Astrocyte (in vitro differentiated cells and primary cell): ENCODE data around the gene LRP11. TPM values are rescaled to one million over a fixed set of nuclear protein-coding genes. Genes with fewer than 3 reads are reported as not detected.

Experiments used
- DNase-seq: peaks from one replicate; pipeline ENCODE4 v3.0.0-alpha.2; 2010; ENCODE audit warnings: low read depth
- FAIRE-seq: peaks from 2 replicates; lab custom pipeline; 2011; peaks lifted over from hg19 to GRCh38; lab: Jason Lieb, UNC
- H2AFZ ChIP-seq: 2 replicates; pipeline ENCODE4 v1.6.0; 2012; ENCODE audit warnings: low read depth, low read length, inconsistent platforms
- H3K27ac ChIP-seq: 2 replicates; pipeline ENCODE4 v1.5.1; 2011; ENCODE audit warnings: low read depth, low read length, inconsistent platforms
- H3K27me3 ChIP-seq: 2 replicates; pipeline ENCODE4 v1.6.0; 2011; ENCODE audit warnings: low read length, inconsistent platforms; ENCODE audit not compliant: insufficient read depth
- H3K36me3 ChIP-seq: 2 replicates; pipeline ENCODE4 v1.5.1; 2011; ENCODE audit warnings: low read length, inconsistent platforms; ENCODE audit not compliant: insufficient read depth
- H3K4me1 ChIP-seq: 2 replicates; pipeline ENCODE4 v1.5.1; 2011; ENCODE audit warnings: low read length, inconsistent platforms; ENCODE audit not compliant: insufficient read depth
- H3K4me2 ChIP-seq: 2 replicates; pipeline ENCODE4 v1.6.0; 2012; ENCODE audit warnings: low read length, inconsistent platforms
- H3K4me3 ChIP-seq: 2 replicates; pipeline ENCODE4 v1.5.1; 2011; ENCODE audit warnings: low read depth, mild to moderate bottlenecking, low read length, inconsistent platforms; ENCODE audit not compliant: insufficient read depth
- H3K79me2 ChIP-seq: 2 replicates; pipeline ENCODE4 v1.6.0; 2012; ENCODE audit warnings: mild to moderate bottlenecking, low read length, inconsistent platforms; ENCODE audit not compliant: insufficient read depth
- H3K9ac ChIP-seq: 2 replicates; pipeline ENCODE4 v1.6.0; 2012; ENCODE audit warnings: mild to moderate bottlenecking, low read length, inconsistent platforms
- H3K9me3 ChIP-seq: 2 replicates; pipeline ENCODE4 v1.5.1; 2012; ENCODE audit warnings: low read depth, mild to moderate bottlenecking, low read length, inconsistent platforms; ENCODE audit not compliant: insufficient read depth
- H4K20me1 ChIP-seq: 2 replicates; pipeline ENCODE4 v1.6.0; 2012; ENCODE audit warnings: low read length, inconsistent platforms; ENCODE audit not compliant: insufficient read depth
- H3K27ac Mint-ChIP-seq: one replicate; pipeline ENCODE4 v1.8.0; 2021; ENCODE audit warnings: mild to moderate bottlenecking, mixed read lengths; ENCODE audit not compliant: unreplicated experiment
- H3K27me3 Mint-ChIP-seq: one replicate; pipeline ENCODE4 v1.8.0; 2021; ENCODE audit warnings: low read depth, mixed read lengths; ENCODE audit not compliant: unreplicated experiment
- H3K36me3 Mint-ChIP-seq: one replicate; pipeline ENCODE4 v1.8.0; 2021; ENCODE audit warnings: low read depth, mixed read lengths; ENCODE audit not compliant: unreplicated experiment
- H3K4me1 Mint-ChIP-seq: one replicate; pipeline ENCODE4 v1.8.0; 2021; ENCODE audit warnings: low read depth, mixed read lengths; ENCODE audit not compliant: unreplicated experiment
- H3K4me3 Mint-ChIP-seq: one replicate; pipeline ENCODE4 v1.8.0; 2021; ENCODE audit warnings: mild to moderate bottlenecking, moderate library complexity, mixed read lengths; ENCODE audit not compliant: unreplicated experiment
- H3K9me3 Mint-ChIP-seq: one replicate; pipeline ENCODE4 v1.8.0; 2021; ENCODE audit warnings: mild to moderate bottlenecking, mixed read lengths; ENCODE audit not compliant: unreplicated experiment
- EZH2 ChIP-seq: IDR thresholded peaks from 2 replicates; pipeline ENCODE4 v1.6.1; 2012; ENCODE audit warnings: mild to moderate bottlenecking, low read length, inconsistent platforms; ENCODE audit not compliant: insufficient read depth
- total RNA-seq: library from RNA; stranded (reverse); gene quantifications from 2 replicates; pipeline ENCODE4 v1.2.1, GENCODE V29; 2021
- TF ChIP-seq, protein P1 (sequence below): IDR thresholded peaks from 2 replicates; pipeline ENCODE4 v1.5.1; 2011; ENCODE audit warnings: low read depth, mild to moderate bottlenecking, inconsistent platforms, low read length, moderate library complexity; ENCODE audit not compliant: insufficient read depth

The LRP11 gene
- total RNA-seq, 1 donor from 2014 or later: 24.2 TPM

DNA sequence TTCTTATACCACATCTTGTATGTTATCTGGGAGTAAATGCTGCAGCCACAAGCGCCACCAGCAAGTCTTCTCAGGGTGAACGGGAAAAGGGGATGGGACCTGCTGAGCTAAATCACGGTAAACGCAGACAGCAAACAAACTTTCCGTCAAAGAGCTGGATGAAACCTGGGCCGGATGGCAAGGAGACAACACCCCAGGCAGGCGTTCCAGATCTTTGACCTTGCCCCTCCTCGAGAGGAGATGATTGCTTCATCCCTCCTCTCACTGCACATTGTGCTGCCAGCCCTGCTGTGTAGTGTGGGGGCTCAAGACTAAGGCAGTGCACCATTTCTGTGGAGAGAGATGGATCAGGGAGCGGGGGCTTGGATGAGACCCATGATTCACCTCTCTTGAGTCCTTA lies 23.9 kb upstream of the LRP11 start:
- Histone ChIP-seq H2AFZ (no peak overlapping the region), H3K4me2 (no peak overlapping the region), H3K36me3 (no peaks in the 10 kb centered on the region), H3K4me1 (no peaks in the 10 kb centered on the region), H3K79me2 (no peaks in the 10 kb centered on the region), H3K27me3 (no peaks in the 10 kb centered on the region), H3K9me3 (no peaks in the 10 kb centered on the region), H3K9ac (no peak overlapping the region), H4K20me1 (no peaks in the 10 kb centered on the region), H3K27ac (no peak overlapping the region), H3K4me3 (no peak overlapping the region)
- no peaks in the 10 kb centered on the region for H3K9me3 Mint-ChIP-seq
- peaks cover 4% of the 10 kb centered on the region for H3K4me1 Mint-ChIP-seq
- no peak overlapping the region for H3K27ac Mint-ChIP-seq
- no peak for TF ChIP-seq EZH2
- TF ChIP-seq, protein P1, sequence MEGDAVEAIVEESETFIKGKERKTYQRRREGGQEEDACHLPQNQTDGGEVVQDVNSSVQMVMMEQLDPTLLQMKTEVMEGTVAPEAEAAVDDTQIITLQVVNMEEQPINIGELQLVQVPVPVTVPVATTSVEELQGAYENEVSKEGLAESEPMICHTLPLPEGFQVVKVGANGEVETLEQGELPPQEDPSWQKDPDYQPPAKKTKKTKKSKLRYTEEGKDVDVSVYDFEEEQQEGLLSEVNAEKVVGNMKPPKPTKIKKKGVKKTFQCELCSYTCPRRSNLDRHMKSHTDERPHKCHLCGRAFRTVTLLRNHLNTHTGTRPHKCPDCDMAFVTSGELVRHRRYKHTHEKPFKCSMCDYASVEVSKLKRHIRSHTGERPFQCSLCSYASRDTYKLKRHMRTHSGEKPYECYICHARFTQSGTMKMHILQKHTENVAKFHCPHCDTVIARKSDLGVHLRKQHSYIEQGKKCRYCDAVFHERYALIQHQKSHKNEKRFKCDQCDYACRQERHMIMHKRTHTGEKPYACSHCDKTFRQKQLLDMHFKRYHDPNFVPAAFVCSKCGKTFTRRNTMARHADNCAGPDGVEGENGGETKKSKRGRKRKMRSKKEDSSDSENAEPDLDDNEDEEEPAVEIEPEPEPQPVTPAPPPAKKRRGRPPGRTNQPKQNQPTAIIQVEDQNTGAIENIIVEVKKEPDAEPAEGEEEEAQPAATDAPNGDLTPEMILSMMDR: no peak
- no peak overlapping the region for H3K4me3 Mint-ChIP-seq
- H3K36me3 Mint-ChIP-seq: no peaks in the 10 kb centered on the region
- DNase-seq (no peak), FAIRE-seq (no peak)
- peaks cover 56% of the 10 kb centered on the region for H3K27me3 Mint-ChIP-seq

DNA sequence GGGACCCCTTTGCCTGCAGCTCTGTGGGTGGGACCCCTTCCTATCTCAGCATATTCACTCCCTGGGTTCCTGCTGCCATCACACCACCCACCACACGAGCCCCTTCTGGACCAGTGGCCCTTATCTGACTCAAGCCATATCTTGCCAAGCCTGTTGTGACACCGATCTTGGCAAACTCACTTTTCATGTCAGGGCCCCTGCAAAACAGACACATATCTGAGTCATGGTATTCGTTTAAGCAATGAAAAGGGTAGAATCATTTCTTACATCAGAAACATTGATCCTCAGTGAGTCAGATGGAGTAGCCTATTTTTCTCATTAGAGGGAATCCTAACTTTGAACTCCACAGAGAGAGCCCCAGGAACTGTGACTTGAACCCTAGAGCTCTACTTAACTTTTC lies 23.2 kb upstream of the LRP11 start:
- Histone ChIP-seq H2AFZ (no peak overlapping the region), H3K4me1 (no peaks in the 10 kb centered on the region), H3K27ac (no peak overlapping the region), H3K4me3 (no peak overlapping the region), H4K20me1 (no peaks in the 10 kb centered on the region), H3K79me2 (no peaks in the 10 kb centered on the region), H3K4me2 (no peak overlapping the region), H3K9ac (no peak overlapping the region), H3K36me3 (no peaks in the 10 kb centered on the region), H3K27me3 (no peaks in the 10 kb centered on the region), H3K9me3 (no peaks in the 10 kb centered on the region)
- Mint-ChIP-seq H3K4me1 (peaks cover 4% of the 10 kb centered on the region), H3K36me3 (no peaks in the 10 kb centered on the region), H3K27me3 (peaks cover 49% of the 10 kb centered on the region), H3K27ac (peak overlapping the region; percentile 8), H3K9me3 (no peaks in the 10 kb centered on the region), H3K4me3 (no peak overlapping the region)
- DNase-seq (peak; percentile 42), FAIRE-seq (no peak)
- TF ChIP-seq EZH2: no peak
- TF ChIP-seq, protein P1: no peak

DNA sequence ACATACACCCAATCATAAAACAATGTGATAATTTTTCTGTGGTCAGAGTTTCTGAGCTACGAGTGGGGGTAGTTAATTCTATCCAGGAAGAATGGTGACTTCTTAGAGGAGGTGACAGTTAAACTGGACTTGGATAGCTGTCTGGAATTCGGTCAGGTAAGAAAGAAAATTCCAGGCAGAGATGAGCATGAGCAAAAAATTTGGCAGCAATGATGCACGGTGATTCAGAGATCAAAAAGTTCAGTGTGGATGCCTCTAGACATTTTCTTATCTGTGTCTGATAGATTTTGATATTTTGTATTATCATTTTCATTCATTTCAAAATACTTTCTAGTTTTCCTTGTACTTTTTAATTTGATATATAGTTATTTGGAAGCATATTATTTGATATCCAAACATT lies 21.7 kb upstream of the LRP11 start:
- H3K4me1 ChIP-seq: no peaks in the 10 kb centered on the region
- DNase-seq (no peak), FAIRE-seq (no peak)
- no peaks in the 10 kb centered on the region for H3K79me2 ChIP-seq
- H2AFZ ChIP-seq: no peak overlapping the region
- no peaks in the 10 kb centered on the region for H3K9me3 ChIP-seq
- H3K4me3 ChIP-seq: no peak overlapping the region
- no peak overlapping the region for H3K4me2 ChIP-seq
- no peaks in the 10 kb centered on the region for H3K36me3 ChIP-seq
- peaks cover 61% of the 10 kb centered on the region for H3K27me3 Mint-ChIP-seq
- H3K36me3 Mint-ChIP-seq: no peaks in the 10 kb centered on the region
- no peaks in the 10 kb centered on the region for H3K9me3 Mint-ChIP-seq
- H3K9ac ChIP-seq: no peak overlapping the region
- H3K27me3 ChIP-seq: peaks cover 4% of the 10 kb centered on the region
- H3K4me3 Mint-ChIP-seq: no peak overlapping the region
- TF ChIP-seq, protein P1: no peak
- TF ChIP-seq EZH2: no peak
- no peak overlapping the region for H3K27ac ChIP-seq
- peaks cover 4% of the 10 kb centered on the region for H3K4me1 Mint-ChIP-seq
- no peak overlapping the region for H3K27ac Mint-ChIP-seq
- H4K20me1 ChIP-seq: no peaks in the 10 kb centered on the region
